ENCODE results near the gene EFCAB5. TPM values are rescaled to one million over a fixed set of nuclear protein-coding genes. Genes with fewer than 3 reads are reported as not detected.

Gene EFCAB5
- total and polyA plus RNA-seq, 10 of the 15 experiments (the other 5 are each of a cell fraction or from before 2014, with no cell fraction given) = 0.39 to 2.6 (median 1.0) TPM

DNA sequence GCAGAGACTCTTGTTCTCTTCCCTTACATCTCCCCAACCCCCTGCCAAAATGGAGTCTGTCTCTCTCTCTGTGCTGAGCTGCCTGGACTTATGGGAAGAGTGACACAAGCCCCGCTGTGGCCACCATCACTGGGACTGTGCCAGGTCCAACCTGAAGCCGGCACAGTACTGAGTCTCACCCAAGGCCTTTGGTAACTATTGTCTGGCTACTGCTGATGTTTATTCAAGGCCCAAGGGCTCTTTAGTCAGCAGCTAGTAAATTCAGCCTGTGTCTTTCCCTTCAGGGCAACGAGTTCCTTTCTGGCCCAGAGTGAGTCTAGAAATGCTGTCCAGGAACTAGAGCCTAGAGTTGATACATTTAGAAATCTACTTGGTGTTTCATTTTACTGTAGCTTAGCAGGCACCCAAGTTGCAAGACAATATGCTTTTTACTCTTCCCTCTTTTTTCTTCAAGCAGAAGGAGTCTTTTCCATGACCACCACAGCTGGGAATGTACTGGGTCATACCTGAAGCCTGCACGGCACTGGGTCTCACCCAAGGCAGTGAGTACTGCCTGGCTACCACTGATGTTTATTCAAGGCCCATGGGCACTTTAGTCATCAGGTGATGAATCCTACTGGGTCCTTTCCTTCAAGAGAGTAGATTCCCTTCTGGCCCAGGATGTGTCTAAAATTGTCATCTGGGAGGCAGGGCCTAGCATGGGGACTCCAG is 17.7 kb downstream of the EFCAB5 start:
- Histone ChIP-seq H3K4me3 (no peak overlapping the region), H3K27ac (ENCODE audit: control insufficient read depth, insufficient read depth) (no peak overlapping the region), H3K4me2 (ENCODE audit: control insufficient read depth, insufficient read depth) (no peak overlapping the region), H3K27me3 (replicated peaks in 1 of 2; ENCODE audit: control insufficient read depth in 2 of 2, insufficient read depth in 2 of 2, low read length in 1 of 2) (no peaks in the 10 kb centered on the region; a peak in 1 of 4 replicates), H3K9me3 (replicated peaks; ENCODE audit: control insufficient read depth, insufficient read depth, low read length) (no peaks in the 10 kb centered on the region; the same call in 2 of the 3 replicates), H3K4me1 (ENCODE audit: control insufficient read depth, insufficient read depth, low read length) (no peaks in the 10 kb centered on the region), H3K79me2 (ENCODE audit: control insufficient read depth, insufficient read depth, low read length) (no peaks in the 10 kb centered on the region), H3K9ac (ENCODE audit: control insufficient read depth, insufficient read depth, low read length) (no peak overlapping the region), H4K20me1 (ENCODE audit: control insufficient read depth, insufficient read depth) (no peaks in the 10 kb centered on the region), H3K36me3 (ENCODE audit: control insufficient read depth in 2 of 2, insufficient read depth in 2 of 2, low read length in 1 of 2) (no peaks in the 10 kb centered on the region), H2AFZ (ENCODE audit: control insufficient read depth, low read depth, low read length) (no peak overlapping the region)
- intact Hi-C loops (cut with micrococcal nuclease; ENCODE audit: unreplicated experiment) (no loop called here), in situ Hi-C loops (cut with MboI) (no loop called here)
- ChIA-PET SMC1A (ENCODE audit: uncharacterized antibody, unreplicated experiment) (interaction anchor here (1.6 kb wide), 1 partner anchor 17 kb away, joined by 3 read pairs; no protein-coding TSS in a partner anchor), CTCF (interaction anchor here (1.3 kb wide), 1 partner anchor 91 kb away, joined by 3 read pairs; no protein-coding TSS in a partner anchor), RAD21 (ENCODE audit: unreplicated experiment) (no interaction called here), POLR2A (no interaction called here)
- ATAC-seq (no peak), DNase-seq (ENCODE audit: low read depth, low spot score) (no peak), FAIRE-seq (no peak)
- TF ChIP-seq STAT1 (conservative IDR thresholded peaks at IDR 0.05) (no peak), BCL11A (IDR thresholded peaks at IDR 0.05; ENCODE audit: low read depth, low read length) (no peak), EGR1 (IDR thresholded peaks at IDR 0.05; ENCODE audit: borderline replicate concordance in 1 of 2, low read depth in 2 of 2, low read length in 2 of 2) (no peak), CTCF (IDR thresholded peaks at IDR 0.05 in 2 of 3, conservative IDR thresholded peaks at IDR 0.05 in 1 of 3; ENCODE audit: control insufficient read depth in 2 of 3, extremely low read depth in 1 of 3, insufficient read depth in 1 of 3, low read depth in 3 of 3, low read length in 3 of 3) (no peak), NKRF (conservative IDR thresholded peaks at IDR 0.05) (no peak), TARDBP (IDR thresholded peaks at IDR 0.05; ENCODE audit: borderline replicate concordance) (no peak)
- TF ChIP-seq, protein P1, sequence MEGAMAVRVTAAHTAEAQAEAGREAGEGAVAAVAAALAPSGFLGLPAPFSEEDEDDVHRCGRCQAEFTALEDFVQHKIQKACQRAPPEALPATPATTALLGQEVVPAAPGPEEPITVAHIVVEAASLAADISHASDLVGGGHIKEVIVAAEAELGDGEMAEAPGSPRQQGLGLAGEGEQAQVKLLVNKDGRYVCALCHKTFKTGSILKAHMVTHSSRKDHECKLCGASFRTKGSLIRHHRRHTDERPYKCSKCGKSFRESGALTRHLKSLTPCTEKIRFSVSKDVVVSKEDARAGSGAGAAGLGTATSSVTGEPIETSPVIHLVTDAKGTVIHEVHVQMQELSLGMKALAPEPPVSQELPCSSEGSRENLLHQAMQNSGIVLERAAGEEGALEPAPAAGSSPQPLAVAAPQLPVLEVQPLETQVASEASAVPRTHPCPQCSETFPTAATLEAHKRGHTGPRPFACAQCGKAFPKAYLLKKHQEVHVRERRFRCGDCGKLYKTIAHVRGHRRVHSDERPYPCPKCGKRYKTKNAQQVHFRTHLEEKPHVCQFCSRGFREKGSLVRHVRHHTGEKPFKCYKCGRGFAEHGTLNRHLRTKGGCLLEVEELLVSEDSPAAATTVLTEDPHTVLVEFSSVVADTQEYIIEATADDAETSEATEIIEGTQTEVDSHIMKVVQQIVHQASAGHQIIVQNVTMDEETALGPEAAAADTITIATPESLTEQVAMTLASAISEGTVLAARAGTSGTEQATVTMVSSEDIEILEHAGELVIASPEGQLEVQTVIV (IDR thresholded peaks at IDR 0.05; ENCODE audit: borderline replicate concordance, partially characterized antibody) = no peak
- WGBS (ENCODE audit: insufficient coverage, insufficient replicate concordance, low lambda C conversion rate, missing lambda C conversion rate) = 43% methylated on average over 4 of the region's 4 CpGs
- BruUV-seq (replicated peaks) = no TSS peak

Data from GM12878 (cell line).